Astrocyte (in vitro differentiated cells and primary cell): ENCODE data around the gene SLC25A21. TPM values are rescaled to one million over a fixed set of nuclear protein-coding genes. Genes with fewer than 3 reads are reported as not detected.

Experiments used
- DNase-seq: peaks from one replicate; pipeline ENCODE4 v3.0.0-alpha.2; 2010; ENCODE audit warnings: low read depth
- FAIRE-seq: peaks from 2 replicates; lab custom pipeline; 2011; peaks lifted over from hg19 to GRCh38; lab: Jason Lieb, UNC
- H2AFZ ChIP-seq: 2 replicates; pipeline ENCODE4 v1.6.0; 2012; ENCODE audit warnings: low read depth, low read length, inconsistent platforms
- H3K27ac ChIP-seq: 2 replicates; pipeline ENCODE4 v1.5.1; 2011; ENCODE audit warnings: low read depth, low read length, inconsistent platforms
- H3K27me3 ChIP-seq: 2 replicates; pipeline ENCODE4 v1.6.0; 2011; ENCODE audit warnings: low read length, inconsistent platforms; ENCODE audit not compliant: insufficient read depth
- H3K36me3 ChIP-seq: 2 replicates; pipeline ENCODE4 v1.5.1; 2011; ENCODE audit warnings: low read length, inconsistent platforms; ENCODE audit not compliant: insufficient read depth
- H3K4me1 ChIP-seq: 2 replicates; pipeline ENCODE4 v1.5.1; 2011; ENCODE audit warnings: low read length, inconsistent platforms; ENCODE audit not compliant: insufficient read depth
- H3K4me2 ChIP-seq: 2 replicates; pipeline ENCODE4 v1.6.0; 2012; ENCODE audit warnings: low read length, inconsistent platforms
- H3K4me3 ChIP-seq: 2 replicates; pipeline ENCODE4 v1.5.1; 2011; ENCODE audit warnings: low read depth, mild to moderate bottlenecking, low read length, inconsistent platforms; ENCODE audit not compliant: insufficient read depth
- H3K79me2 ChIP-seq: 2 replicates; pipeline ENCODE4 v1.6.0; 2012; ENCODE audit warnings: mild to moderate bottlenecking, low read length, inconsistent platforms; ENCODE audit not compliant: insufficient read depth
- H3K9ac ChIP-seq: 2 replicates; pipeline ENCODE4 v1.6.0; 2012; ENCODE audit warnings: mild to moderate bottlenecking, low read length, inconsistent platforms
- H3K9me3 ChIP-seq: 2 replicates; pipeline ENCODE4 v1.5.1; 2012; ENCODE audit warnings: low read depth, mild to moderate bottlenecking, low read length, inconsistent platforms; ENCODE audit not compliant: insufficient read depth
- H4K20me1 ChIP-seq: 2 replicates; pipeline ENCODE4 v1.6.0; 2012; ENCODE audit warnings: low read length, inconsistent platforms; ENCODE audit not compliant: insufficient read depth
- H3K27ac Mint-ChIP-seq: one replicate; pipeline ENCODE4 v1.8.0; 2021; ENCODE audit warnings: mild to moderate bottlenecking, mixed read lengths; ENCODE audit not compliant: unreplicated experiment
- H3K27me3 Mint-ChIP-seq: one replicate; pipeline ENCODE4 v1.8.0; 2021; ENCODE audit warnings: low read depth, mixed read lengths; ENCODE audit not compliant: unreplicated experiment
- H3K36me3 Mint-ChIP-seq: one replicate; pipeline ENCODE4 v1.8.0; 2021; ENCODE audit warnings: low read depth, mixed read lengths; ENCODE audit not compliant: unreplicated experiment
- H3K4me1 Mint-ChIP-seq: one replicate; pipeline ENCODE4 v1.8.0; 2021; ENCODE audit warnings: low read depth, mixed read lengths; ENCODE audit not compliant: unreplicated experiment
- H3K4me3 Mint-ChIP-seq: one replicate; pipeline ENCODE4 v1.8.0; 2021; ENCODE audit warnings: mild to moderate bottlenecking, moderate library complexity, mixed read lengths; ENCODE audit not compliant: unreplicated experiment
- H3K9me3 Mint-ChIP-seq: one replicate; pipeline ENCODE4 v1.8.0; 2021; ENCODE audit warnings: mild to moderate bottlenecking, mixed read lengths; ENCODE audit not compliant: unreplicated experiment
- EZH2 ChIP-seq: IDR thresholded peaks from 2 replicates; pipeline ENCODE4 v1.6.1; 2012; ENCODE audit warnings: mild to moderate bottlenecking, low read length, inconsistent platforms; ENCODE audit not compliant: insufficient read depth
- total RNA-seq: library from RNA; stranded (reverse); gene quantifications from 2 replicates; pipeline ENCODE4 v1.2.1, GENCODE V29; 2021
- TF ChIP-seq, protein P1 (sequence below): IDR thresholded peaks from 2 replicates; pipeline ENCODE4 v1.5.1; 2011; ENCODE audit warnings: low read depth, mild to moderate bottlenecking, inconsistent platforms, low read length, moderate library complexity; ENCODE audit not compliant: insufficient read depth

SLC25A21 gene
- total RNA-seq, 1 donor from 2014 or later = 1.5 TPM

DNA sequence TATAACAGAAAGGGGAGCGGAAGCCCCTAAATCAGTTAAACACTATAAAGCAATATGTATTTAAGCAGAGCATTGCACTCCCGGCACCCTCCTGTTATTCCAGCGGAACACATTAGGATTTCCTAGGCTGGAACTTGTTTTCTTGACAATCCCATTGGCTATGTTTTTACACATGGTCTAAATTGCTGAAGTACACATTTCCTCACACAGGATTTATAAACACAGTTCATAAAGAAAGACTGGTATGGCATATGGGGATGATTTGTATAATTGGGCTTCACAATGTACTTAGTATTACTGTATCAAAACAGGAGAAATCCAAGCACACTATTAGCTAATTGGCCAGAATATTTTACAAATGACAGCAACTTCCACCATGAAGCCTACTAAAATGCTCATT, 487.5 kb downstream of the SLC25A21 start:
- Mint-ChIP-seq H3K36me3 (no peaks in the 10 kb centered on the region), H3K27me3 (peaks cover 2% of the 10 kb centered on the region), H3K27ac (no peak overlapping the region), H3K9me3 (peaks cover 5% of the 10 kb centered on the region), H3K4me3 (no peak overlapping the region), H3K4me1 (peaks cover 3% of the 10 kb centered on the region)
- Histone ChIP-seq H3K9me3 (no peaks in the 10 kb centered on the region), H4K20me1 (no peaks in the 10 kb centered on the region), H3K27me3 (no peaks in the 10 kb centered on the region), H3K4me1 (no peaks in the 10 kb centered on the region), H2AFZ (no peak overlapping the region), H3K4me3 (no peak overlapping the region), H3K27ac (no peak overlapping the region), H3K79me2 (no peaks in the 10 kb centered on the region), H3K4me2 (no peak overlapping the region), H3K9ac (no peak overlapping the region), H3K36me3 (no peaks in the 10 kb centered on the region)
- TF ChIP-seq EZH2 = no peak
- TF ChIP-seq, protein P1, sequence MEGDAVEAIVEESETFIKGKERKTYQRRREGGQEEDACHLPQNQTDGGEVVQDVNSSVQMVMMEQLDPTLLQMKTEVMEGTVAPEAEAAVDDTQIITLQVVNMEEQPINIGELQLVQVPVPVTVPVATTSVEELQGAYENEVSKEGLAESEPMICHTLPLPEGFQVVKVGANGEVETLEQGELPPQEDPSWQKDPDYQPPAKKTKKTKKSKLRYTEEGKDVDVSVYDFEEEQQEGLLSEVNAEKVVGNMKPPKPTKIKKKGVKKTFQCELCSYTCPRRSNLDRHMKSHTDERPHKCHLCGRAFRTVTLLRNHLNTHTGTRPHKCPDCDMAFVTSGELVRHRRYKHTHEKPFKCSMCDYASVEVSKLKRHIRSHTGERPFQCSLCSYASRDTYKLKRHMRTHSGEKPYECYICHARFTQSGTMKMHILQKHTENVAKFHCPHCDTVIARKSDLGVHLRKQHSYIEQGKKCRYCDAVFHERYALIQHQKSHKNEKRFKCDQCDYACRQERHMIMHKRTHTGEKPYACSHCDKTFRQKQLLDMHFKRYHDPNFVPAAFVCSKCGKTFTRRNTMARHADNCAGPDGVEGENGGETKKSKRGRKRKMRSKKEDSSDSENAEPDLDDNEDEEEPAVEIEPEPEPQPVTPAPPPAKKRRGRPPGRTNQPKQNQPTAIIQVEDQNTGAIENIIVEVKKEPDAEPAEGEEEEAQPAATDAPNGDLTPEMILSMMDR = no peak
- no peak for DNase-seq
- no peak for FAIRE-seq

DNA sequence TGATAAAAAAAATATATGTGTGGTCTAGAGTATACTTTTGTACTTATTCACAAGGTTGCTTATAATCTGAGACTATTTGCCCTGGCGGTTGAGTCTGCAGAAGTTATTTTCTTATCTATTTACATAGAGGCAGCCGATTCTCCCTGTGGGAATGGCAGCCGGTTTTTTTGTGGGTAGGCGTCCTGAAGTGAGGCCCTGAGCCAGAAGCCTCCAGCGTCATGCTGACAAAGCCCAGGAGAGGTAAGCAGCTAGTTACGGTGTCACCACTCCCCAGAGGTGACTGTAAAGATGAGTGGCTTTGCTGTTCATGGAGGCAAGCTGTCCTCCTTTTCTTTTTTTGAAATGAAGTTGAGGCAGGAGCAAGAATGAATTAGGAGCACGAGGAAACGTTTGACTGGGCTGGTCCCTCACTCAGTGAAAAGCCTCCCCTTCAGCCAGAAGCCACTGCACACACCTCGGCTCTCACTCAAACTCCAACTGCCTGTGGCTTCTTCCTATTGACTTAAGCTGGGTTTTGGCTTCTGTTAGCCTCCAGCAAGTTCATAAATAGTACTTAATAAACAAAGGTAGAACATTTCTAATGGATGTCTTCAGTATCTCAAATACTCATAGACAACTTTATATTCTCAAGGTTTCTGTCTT, 489.2 kb downstream of the SLC25A21 start:
- TF ChIP-seq EZH2 = no peak
- TF ChIP-seq, protein P1 = no peak
- Mint-ChIP-seq H3K9me3 (peaks cover 5% of the 10 kb centered on the region), H3K4me1 (peaks cover 3% of the 10 kb centered on the region), H3K36me3 (no peaks in the 10 kb centered on the region), H3K27me3 (peaks cover 2% of the 10 kb centered on the region), H3K27ac (no peak overlapping the region), H3K4me3 (no peak overlapping the region)
- DNase-seq (no peak), FAIRE-seq (no peak)
- H3K4me3 ChIP-seq = no peak overlapping the region
- no peaks in the 10 kb centered on the region for H3K36me3 ChIP-seq
- no peaks in the 10 kb centered on the region for H3K9me3 ChIP-seq
- no peaks in the 10 kb centered on the region for H3K4me1 ChIP-seq
- H3K4me2 ChIP-seq = no peak overlapping the region
- H3K9ac ChIP-seq = no peak overlapping the region
- no peak overlapping the region for H3K27ac ChIP-seq
- no peaks in the 10 kb centered on the region for H3K79me2 ChIP-seq
- H4K20me1 ChIP-seq = no peaks in the 10 kb centered on the region
- no peak overlapping the region for H2AFZ ChIP-seq
- H3K27me3 ChIP-seq = no peaks in the 10 kb centered on the region

DNA sequence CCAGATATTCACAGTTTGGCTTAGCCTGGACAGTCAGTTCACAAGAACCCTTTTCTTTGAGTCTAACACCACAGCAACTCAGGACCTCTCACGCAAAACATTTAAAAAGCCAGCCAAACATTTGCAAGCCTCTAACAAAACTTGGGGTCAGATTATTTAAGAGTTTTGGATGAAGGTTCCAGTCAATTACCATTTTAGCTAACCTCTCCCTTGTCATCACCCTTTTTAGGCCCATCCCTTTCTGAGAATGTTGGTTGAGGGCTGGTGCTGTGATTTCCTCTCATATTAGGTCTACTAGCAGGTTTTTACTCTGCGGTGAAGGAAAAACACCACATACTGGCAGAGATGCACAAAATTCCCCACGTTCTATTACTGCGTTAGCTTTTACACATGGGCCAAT, 490.1 kb downstream of the SLC25A21 start:
- Histone ChIP-seq H2AFZ (no peak overlapping the region), H3K79me2 (no peaks in the 10 kb centered on the region), H3K9me3 (no peaks in the 10 kb centered on the region), H3K9ac (no peak overlapping the region), H3K27ac (no peak overlapping the region), H3K4me2 (no peak overlapping the region), H3K4me1 (no peaks in the 10 kb centered on the region), H3K4me3 (no peak overlapping the region), H3K27me3 (no peaks in the 10 kb centered on the region), H3K36me3 (no peaks in the 10 kb centered on the region), H4K20me1 (no peaks in the 10 kb centered on the region)
- Mint-ChIP-seq H3K4me3 (no peak overlapping the region), H3K27ac (no peak overlapping the region), H3K9me3 (peaks cover 2% of the 10 kb centered on the region), H3K4me1 (peaks cover 3% of the 10 kb centered on the region), H3K27me3 (peaks cover 2% of the 10 kb centered on the region), H3K36me3 (no peaks in the 10 kb centered on the region)
- TF ChIP-seq EZH2 = no peak
- TF ChIP-seq, protein P1 = no peak
- DNase-seq = no peak
- FAIRE-seq = no peak
